ENCODE data around the gene MYO7B. TPM values are rescaled to one million over a fixed set of nuclear protein-coding genes. Genes with fewer than 3 reads are reported as not detected.

Gene MYO7B
- total RNA-seq, 1 donor from 2014 or later: 0.04 TPM

DNA sequence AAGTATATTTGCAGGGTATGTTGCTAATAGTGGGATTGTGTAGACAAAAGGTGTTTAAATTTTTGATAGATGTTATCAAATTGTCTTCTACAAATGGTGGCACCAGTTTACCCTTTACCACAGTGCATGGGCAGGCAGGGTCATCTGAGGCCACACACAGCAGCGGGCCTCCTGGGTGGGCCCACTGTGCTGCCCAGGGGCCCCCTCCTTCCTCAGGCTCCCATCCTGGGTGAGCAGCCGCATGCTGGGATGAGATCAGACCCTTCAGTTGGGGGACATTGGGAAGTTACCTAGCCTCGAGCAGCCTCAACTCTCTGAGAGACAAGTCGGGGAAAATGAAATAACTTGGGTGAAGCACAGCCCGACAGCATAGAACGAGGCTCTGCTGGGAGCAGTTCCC, 9.7 kb downstream of the MYO7B start:
- no peaks in the 10 kb centered on the region for H3K9me3 Mint-ChIP-seq
- TF ChIP-seq, protein P1, sequence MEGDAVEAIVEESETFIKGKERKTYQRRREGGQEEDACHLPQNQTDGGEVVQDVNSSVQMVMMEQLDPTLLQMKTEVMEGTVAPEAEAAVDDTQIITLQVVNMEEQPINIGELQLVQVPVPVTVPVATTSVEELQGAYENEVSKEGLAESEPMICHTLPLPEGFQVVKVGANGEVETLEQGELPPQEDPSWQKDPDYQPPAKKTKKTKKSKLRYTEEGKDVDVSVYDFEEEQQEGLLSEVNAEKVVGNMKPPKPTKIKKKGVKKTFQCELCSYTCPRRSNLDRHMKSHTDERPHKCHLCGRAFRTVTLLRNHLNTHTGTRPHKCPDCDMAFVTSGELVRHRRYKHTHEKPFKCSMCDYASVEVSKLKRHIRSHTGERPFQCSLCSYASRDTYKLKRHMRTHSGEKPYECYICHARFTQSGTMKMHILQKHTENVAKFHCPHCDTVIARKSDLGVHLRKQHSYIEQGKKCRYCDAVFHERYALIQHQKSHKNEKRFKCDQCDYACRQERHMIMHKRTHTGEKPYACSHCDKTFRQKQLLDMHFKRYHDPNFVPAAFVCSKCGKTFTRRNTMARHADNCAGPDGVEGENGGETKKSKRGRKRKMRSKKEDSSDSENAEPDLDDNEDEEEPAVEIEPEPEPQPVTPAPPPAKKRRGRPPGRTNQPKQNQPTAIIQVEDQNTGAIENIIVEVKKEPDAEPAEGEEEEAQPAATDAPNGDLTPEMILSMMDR (IDR thresholded peaks at IDR 0.05; ENCODE audit: unreplicated experiment): no peak
- no peak for DNase-seq (ENCODE audit: low spot score in 2 of 2, unreplicated experiment in 2 of 2)
- H3K27me3 Mint-ChIP-seq (ENCODE audit: low read depth): peaks cover 57% of the 10 kb centered on the region
- no peak overlapping the region for H3K4me3 Mint-ChIP-seq
- no peak overlapping the region for H3K27ac Mint-ChIP-seq
- H3K36me3 Mint-ChIP-seq: no peaks in the 10 kb centered on the region
- H3K4me1 Mint-ChIP-seq: peaks cover 3% of the 10 kb centered on the region

- H3K27ac Mint-ChIP-seq: no peak overlapping the region
- TF ChIP-seq, protein P1 (IDR thresholded peaks at IDR 0.05; ENCODE audit: unreplicated experiment): no peak
- peaks cover 56% of the 10 kb centered on the region for H3K27me3 Mint-ChIP-seq (ENCODE audit: low read depth)
- H3K4me1 Mint-ChIP-seq: peaks cover 3% of the 10 kb centered on the region
- H3K4me3 Mint-ChIP-seq: no peak overlapping the region
- no peak for DNase-seq (ENCODE audit: low spot score in 2 of 2, unreplicated experiment in 2 of 2)
- no peaks in the 10 kb centered on the region for H3K36me3 Mint-ChIP-seq
- H3K9me3 Mint-ChIP-seq: no peaks in the 10 kb centered on the region
These were observed 10.3 kb downstream of the MYO7B start for GRCh38 chr2:127545796-127546195.

GRCh38 chr2:127546797-127547196, 11.3 kb downstream of the MYO7B start:
- TF ChIP-seq, protein P1 (IDR thresholded peaks at IDR 0.05; ENCODE audit: unreplicated experiment): no peak
- H3K36me3 Mint-ChIP-seq: no peaks in the 10 kb centered on the region
- H3K27me3 Mint-ChIP-seq (ENCODE audit: low read depth): peaks cover 46% of the 10 kb centered on the region
- H3K9me3 Mint-ChIP-seq: no peaks in the 10 kb centered on the region
- H3K27ac Mint-ChIP-seq: no peak overlapping the region
- peaks cover 3% of the 10 kb centered on the region for H3K4me1 Mint-ChIP-seq
- DNase-seq (ENCODE audit: low spot score in 2 of 2, unreplicated experiment in 2 of 2): no peak
- no peak overlapping the region for H3K4me3 Mint-ChIP-seq

DNA sequence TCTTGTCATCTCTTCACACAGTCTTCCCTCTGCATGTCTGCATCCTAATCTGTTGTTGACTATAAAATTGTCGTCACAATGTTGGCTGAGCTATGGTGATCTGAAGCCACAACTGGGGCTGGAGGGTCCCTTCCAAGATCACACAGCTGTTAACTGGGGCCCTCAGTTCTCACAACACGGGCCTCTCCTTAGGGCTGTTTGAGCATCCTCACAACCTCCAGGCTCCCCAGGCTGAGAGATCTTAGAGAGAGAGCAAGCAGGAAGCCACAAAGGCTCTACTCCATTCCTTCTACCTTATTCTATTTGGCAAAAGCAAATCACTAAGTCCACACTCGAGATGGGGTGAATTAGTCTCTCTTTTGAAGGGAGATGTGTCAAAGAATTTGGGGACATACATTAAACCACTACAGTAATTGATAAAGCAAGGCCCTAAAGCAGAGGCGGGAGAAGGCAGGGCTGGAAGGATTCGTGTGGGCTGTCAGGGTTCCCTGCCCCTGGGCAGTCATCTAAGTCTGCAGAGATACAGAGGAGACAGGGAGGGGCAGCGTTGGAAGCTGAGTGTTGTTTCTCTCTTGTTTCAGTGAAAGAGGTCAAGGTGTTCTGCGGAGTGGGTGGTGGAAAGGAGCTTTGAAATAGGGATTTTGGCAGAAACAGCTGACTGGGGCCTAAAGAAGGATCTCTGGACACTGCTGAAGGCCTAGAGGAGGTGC, 15.9 kb downstream of the MYO7B start:
- H3K4me3 Mint-ChIP-seq: no peak overlapping the region
- H3K9me3 Mint-ChIP-seq: peaks cover 8% of the 10 kb centered on the region
- no peaks in the 10 kb centered on the region for H3K36me3 Mint-ChIP-seq
- peaks cover 60% of the 10 kb centered on the region for H3K27me3 Mint-ChIP-seq (ENCODE audit: low read depth)
- DNase-seq (ENCODE audit: low spot score in 2 of 2, unreplicated experiment in 2 of 2): no peak
- H3K4me1 Mint-ChIP-seq: no peaks in the 10 kb centered on the region
- H3K27ac Mint-ChIP-seq: no peak overlapping the region
- TF ChIP-seq, protein P1 (IDR thresholded peaks at IDR 0.05; ENCODE audit: unreplicated experiment): no peak

- H3K27me3 Mint-ChIP-seq (ENCODE audit: low read depth): peaks cover 62% of the 10 kb centered on the region
- H3K9me3 Mint-ChIP-seq: peaks cover 17% of the 10 kb centered on the region
These were observed 16.9 kb downstream of the MYO7B start for GRCh38 chr2:127552336-127552735.

More at GRCh38 chr2:127552336-127552735, 16.9 kb downstream of the MYO7B start:
- Mint-ChIP-seq H3K4me1 (no peaks in the 10 kb centered on the region), H3K4me3 (no peak overlapping the region), H3K36me3 (no peaks in the 10 kb centered on the region), H3K27ac (no peak overlapping the region)
- TF ChIP-seq, protein P1 (IDR thresholded peaks at IDR 0.05; ENCODE audit: unreplicated experiment): no peak
- DNase-seq (ENCODE audit: low spot score in 2 of 2, unreplicated experiment in 2 of 2): no peak

All from mesothelial cell of epicardium (in vitro differentiated cells).